ENCODE measurements around the gene CDH23.

GRCh38 chr10:71596127-71596526 is 199.4 kb downstream of the CDH23 start:
- TF ChIP-seq, protein P1, sequence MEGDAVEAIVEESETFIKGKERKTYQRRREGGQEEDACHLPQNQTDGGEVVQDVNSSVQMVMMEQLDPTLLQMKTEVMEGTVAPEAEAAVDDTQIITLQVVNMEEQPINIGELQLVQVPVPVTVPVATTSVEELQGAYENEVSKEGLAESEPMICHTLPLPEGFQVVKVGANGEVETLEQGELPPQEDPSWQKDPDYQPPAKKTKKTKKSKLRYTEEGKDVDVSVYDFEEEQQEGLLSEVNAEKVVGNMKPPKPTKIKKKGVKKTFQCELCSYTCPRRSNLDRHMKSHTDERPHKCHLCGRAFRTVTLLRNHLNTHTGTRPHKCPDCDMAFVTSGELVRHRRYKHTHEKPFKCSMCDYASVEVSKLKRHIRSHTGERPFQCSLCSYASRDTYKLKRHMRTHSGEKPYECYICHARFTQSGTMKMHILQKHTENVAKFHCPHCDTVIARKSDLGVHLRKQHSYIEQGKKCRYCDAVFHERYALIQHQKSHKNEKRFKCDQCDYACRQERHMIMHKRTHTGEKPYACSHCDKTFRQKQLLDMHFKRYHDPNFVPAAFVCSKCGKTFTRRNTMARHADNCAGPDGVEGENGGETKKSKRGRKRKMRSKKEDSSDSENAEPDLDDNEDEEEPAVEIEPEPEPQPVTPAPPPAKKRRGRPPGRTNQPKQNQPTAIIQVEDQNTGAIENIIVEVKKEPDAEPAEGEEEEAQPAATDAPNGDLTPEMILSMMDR (conservative IDR thresholded peaks at IDR 0.05 in 1 of 2, IDR thresholded peaks at IDR 0.05 in 1 of 2; ENCODE audit: low read depth in 1 of 2, low read length in 2 of 2), result no peak
- TF ChIP-seq EZH2 (IDR thresholded peaks at IDR 0.05; ENCODE audit: low read length, missing control alignments), result no peak

Data from fibroblast of lung (primary cell).